ENCODE data around the gene MED12L.

GRCh38 chr3:151216641-151217607, 131.5 kb downstream of the MED12L start:
- TF ChIP-seq ISL1 (CRISPR knock-in tag; IDR thresholded peaks at IDR 0.05) (peak; percentile 95), OSR1 (CRISPR knock-in tag; IDR thresholded peaks at IDR 0.05) (no peak), CSDC2 (CRISPR knock-in tag; IDR thresholded peaks at IDR 0.05) (no peak), RARB (CRISPR knock-in tag; IDR thresholded peaks at IDR 0.05) (0 out of 2 replicates have a peak, but pooled peaks have one; percentile 47), ZFP30 (CRISPR knock-in tag; IDR thresholded peaks at IDR 0.05) (no peak), PPARA (CRISPR knock-in tag; IDR thresholded peaks at IDR 0.05; ENCODE audit: borderline replicate concordance) (no peak)
- TF ChIP-seq, protein P1, sequence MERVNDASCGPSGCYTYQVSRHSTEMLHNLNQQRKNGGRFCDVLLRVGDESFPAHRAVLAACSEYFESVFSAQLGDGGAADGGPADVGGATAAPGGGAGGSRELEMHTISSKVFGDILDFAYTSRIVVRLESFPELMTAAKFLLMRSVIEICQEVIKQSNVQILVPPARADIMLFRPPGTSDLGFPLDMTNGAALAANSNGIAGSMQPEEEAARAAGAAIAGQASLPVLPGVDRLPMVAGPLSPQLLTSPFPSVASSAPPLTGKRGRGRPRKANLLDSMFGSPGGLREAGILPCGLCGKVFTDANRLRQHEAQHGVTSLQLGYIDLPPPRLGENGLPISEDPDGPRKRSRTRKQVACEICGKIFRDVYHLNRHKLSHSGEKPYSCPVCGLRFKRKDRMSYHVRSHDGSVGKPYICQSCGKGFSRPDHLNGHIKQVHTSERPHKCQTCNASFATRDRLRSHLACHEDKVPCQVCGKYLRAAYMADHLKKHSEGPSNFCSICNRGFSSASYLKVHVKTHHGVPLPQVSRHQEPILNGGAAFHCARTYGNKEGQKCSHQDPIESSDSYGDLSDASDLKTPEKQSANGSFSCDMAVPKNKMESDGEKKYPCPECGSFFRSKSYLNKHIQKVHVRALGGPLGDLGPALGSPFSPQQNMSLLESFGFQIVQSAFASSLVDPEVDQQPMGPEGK (CRISPR knock-in tag; IDR thresholded peaks at IDR 0.05; ENCODE audit: borderline replicate concordance): peak; percentile 84; the same call in 1 of the 2 replicates
- TF ChIP-seq, protein P2, sequence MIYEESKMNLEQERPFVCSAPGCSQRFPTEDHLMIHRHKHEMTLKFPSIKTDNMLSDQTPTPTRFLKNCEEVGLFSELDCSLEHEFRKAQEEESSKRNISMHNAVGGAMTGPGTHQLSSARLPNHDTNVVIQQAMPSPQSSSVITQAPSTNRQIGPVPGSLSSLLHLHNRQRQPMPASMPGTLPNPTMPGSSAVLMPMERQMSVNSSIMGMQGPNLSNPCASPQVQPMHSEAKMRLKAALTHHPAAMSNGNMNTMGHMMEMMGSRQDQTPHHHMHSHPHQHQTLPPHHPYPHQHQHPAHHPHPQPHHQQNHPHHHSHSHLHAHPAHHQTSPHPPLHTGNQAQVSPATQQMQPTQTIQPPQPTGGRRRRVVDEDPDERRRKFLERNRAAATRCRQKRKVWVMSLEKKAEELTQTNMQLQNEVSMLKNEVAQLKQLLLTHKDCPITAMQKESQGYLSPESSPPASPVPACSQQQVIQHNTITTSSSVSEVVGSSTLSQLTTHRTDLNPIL (CRISPR knock-in tag; IDR thresholded peaks at IDR 0.05; ENCODE audit: low read depth): 0 out of 2 replicates have a peak, but pooled peaks have one; percentile 49
